Right lobe of liver (tissue), 4 donors: ENCODE results near the gene FARS2.

ENCODE experiments used
- CTCF ChIP-seq, 4 donors: fragments of 200-600 bp in 3 of 4; fragments of 450-650 bp in 1 of 4; IDR thresholded peaks; one replicate each; pipeline versions ENCODE4 v1.5.1 to v1.8.0; 2016 to 2022; ENCODE audit warnings: antibody characterized with exemption in 4 of 4, mild to moderate bottlenecking in 2 of 4
- POLR2A ChIP-seq: fragments of 450-650 bp; IDR thresholded peaks from one replicate; pipeline ENCODE4 v1.6.1; 2017; ENCODE audit warnings: antibody characterized with exemption, mild to moderate bottlenecking
- donor health status: DM: no; HTN: no; CAD: no.
- donor health status: DM: no; HTN: no; CAD: no.
- donor health status: DM: no; HTN: yes; CAD: no.

DNA sequence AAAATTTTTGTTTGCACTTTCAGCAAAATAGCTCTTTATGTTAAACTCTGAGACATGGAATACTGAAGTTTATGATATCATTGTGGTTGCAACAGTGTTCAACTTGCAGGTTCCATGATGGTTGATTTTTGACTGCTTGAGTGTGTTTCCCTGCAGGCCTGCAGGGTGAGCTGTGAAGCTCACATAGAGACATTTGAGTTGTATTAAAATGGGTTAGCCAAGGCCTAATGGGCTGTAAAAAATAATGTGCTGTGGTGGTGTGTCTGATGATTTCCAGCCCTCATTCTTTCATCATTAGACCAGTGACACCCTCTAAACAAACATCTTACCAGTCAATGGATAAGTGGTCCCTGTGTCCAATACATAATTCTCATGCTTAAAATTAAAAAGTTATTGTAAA lies 321.4 kb downstream of the FARS2 start:
- TF ChIP-seq CTCF (IDR thresholded peaks at IDR 0.05) (no peak), POLR2A (no peak)
